ENCODE measurements around the gene CCDC54.

Gene CCDC54

GRCh38 chr3:107395066-107395465 lies 17.8 kb downstream of the CCDC54 start:
- no peak for DNase-seq

GRCh38 chr3:107401301-107401700 lies 24.1 kb downstream of the CCDC54 start:
- no peak for DNase-seq

- no peak for DNase-seq
Measured at GRCh38 chr3:107402214-107402613, 25.0 kb downstream of the CCDC54 start.

GRCh38 chr3:107404727-107405469 lies 27.7 kb downstream of the CCDC54 start:
- DNase-seq = no peak

GRCh38 chr3:107407355-107407754 lies 30.1 kb downstream of the CCDC54 start:
- no peak for DNase-seq

GRCh38 chr3:107408513-107408912 lies 31.3 kb downstream of the CCDC54 start:
- DNase-seq = no peak

- DNase-seq = no peak
Measured at GRCh38 chr3:107409365-107409764, 32.1 kb downstream of the CCDC54 start.

GRCh38 chr3:107410606-107411005 lies 33.4 kb downstream of the CCDC54 start:
- no peak for DNase-seq

- no peak for DNase-seq
Measured at GRCh38 chr3:107411056-107411455, 33.8 kb downstream of the CCDC54 start.

- no peak for DNase-seq
Measured at GRCh38 chr3:107411779-107412178, 34.5 kb downstream of the CCDC54 start.

GRCh38 chr3:107412376-107412775 lies 35.1 kb downstream of the CCDC54 start:
- no peak for DNase-seq

GRCh38 chr3:107413264-107413663 lies 36.0 kb downstream of the CCDC54 start:
- DNase-seq = no peak

GRCh38 chr3:107414325-107414964 lies 37.2 kb downstream of the CCDC54 start:
- DNase-seq = no peak

GRCh38 chr3:107416138-107416537 lies 38.9 kb downstream of the CCDC54 start:
- DNase-seq = no peak

GRCh38 chr3:107416886-107417285 lies 39.6 kb downstream of the CCDC54 start:
- no peak for DNase-seq

GRCh38 chr3:107421170-107421792 lies 44.0 kb downstream of the CCDC54 start:
- no peak for DNase-seq

GRCh38 chr3:107421881-107422280 lies 44.6 kb downstream of the CCDC54 start:
- DNase-seq = no peak

GRCh38 chr3:107425033-107425432 lies 47.8 kb downstream of the CCDC54 start:
- no peak for DNase-seq

GRCh38 chr3:107426223-107426622 lies 49.0 kb downstream of the CCDC54 start:
- DNase-seq = no peak

All from activated T-cell treated with anti-CD3 and anti-CD28 coated beads for 4 hours (primary cell).